Measurements from ENCODE around the gene UBE2S.

DNA sequence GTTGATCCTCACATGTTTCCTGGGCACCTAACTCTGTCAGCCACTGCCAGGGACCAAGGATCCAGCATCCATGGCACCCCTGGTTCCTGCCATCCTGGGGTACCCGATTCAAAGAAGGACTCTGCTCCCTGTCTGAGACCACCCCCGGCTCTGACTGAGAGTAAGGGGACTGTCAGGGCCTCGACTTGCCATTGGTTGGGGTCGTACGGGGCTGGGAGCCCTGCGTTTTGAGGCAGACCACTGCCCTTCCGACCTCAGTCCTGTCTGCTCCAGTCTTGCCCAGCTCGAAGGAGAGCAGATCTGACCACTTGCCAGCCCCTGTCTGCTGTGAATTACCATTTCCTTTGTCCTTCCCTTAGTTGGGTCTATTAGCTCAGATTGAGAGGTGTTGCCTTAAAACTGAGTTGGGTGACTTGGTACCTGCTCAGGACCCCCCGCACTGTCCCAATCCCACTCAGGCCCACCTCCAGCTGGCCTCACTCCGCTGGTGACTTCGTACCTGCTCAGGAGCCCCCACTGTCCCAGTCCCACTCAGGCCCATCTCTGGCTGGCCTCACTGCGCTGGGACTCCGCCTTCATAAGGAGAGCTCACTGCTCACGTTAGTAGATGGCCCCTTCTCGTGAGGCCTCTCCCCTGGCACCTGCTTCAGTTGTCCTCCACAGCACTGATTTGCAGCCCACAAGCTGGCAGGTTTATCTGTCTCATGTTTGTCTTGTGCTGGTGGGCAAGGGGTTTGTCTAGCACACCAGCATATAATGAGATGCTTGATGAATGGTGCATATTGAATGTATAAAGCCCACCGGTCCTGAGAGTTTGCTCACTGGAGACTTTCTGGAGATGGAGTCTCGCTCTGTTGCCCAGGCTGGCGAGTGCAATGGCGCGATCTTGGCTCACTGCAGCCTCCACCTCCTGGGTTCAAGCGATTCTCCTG, 17.9 kb downstream of the UBE2S start:
- TF ChIP-seq POLR2A (IDR thresholded peaks at IDR 0.05; ENCODE audit: low read depth, low read length): no peak; the same call in none of the 2 replicates
- TF ChIP-seq POLR2AphosphoS5 (IDR thresholded peaks at IDR 0.05; ENCODE audit: low read depth, low read length): peak; percentile 55
